GM19468 (cell line): ENCODE measurements around the gene FXN.
"Not testable (repeated sequence)": the region's sequence is repeated elsewhere in the genome, so short reads cannot be mapped to it uniquely, and the experiment has no call there.

Source experiments
- ATAC-seq: cut with Tn5 transposase; IDR thresholded peaks from one replicate; pipeline ENCODE4 v1.9.1; 2021; ENCODE audit warnings: mild to moderate bottlenecking, moderate library complexity, moderate number of reproducible peaks; ENCODE audit not compliant: unreplicated experiment; ENCODE audit errors: extremely low read depth

Gene FXN

DNA sequence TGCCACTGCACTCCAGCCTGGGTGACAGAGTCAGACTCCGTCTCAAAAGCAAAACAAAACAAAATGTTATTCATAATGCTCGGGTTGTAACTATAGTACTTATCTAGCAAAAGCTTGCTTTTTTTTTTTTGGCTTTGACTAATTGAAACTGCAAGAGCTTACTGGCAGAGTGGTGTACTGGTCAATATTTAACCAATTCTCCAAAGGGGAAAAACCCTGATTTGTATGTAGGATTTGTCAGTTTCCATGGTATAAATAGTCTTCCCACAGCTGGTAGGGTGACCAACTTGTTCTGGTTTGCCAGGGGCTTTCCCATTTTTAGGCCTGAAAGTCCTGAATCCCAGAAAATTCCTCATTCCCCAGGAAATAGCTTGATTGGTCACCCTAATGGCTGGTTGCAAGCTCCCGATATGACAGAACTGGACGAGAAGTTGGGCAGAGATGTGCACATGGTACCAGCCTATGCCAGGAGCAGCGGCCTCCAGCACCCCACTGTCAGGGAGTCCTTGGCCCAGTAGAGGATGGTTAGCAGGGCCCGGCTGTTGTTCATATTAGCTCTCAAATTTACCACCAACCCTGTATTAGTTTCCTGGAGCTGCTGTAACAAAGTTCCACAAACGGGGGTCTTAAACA lies 58.0 kb downstream of the FXN start:
- ATAC-seq: no peak

DNA sequence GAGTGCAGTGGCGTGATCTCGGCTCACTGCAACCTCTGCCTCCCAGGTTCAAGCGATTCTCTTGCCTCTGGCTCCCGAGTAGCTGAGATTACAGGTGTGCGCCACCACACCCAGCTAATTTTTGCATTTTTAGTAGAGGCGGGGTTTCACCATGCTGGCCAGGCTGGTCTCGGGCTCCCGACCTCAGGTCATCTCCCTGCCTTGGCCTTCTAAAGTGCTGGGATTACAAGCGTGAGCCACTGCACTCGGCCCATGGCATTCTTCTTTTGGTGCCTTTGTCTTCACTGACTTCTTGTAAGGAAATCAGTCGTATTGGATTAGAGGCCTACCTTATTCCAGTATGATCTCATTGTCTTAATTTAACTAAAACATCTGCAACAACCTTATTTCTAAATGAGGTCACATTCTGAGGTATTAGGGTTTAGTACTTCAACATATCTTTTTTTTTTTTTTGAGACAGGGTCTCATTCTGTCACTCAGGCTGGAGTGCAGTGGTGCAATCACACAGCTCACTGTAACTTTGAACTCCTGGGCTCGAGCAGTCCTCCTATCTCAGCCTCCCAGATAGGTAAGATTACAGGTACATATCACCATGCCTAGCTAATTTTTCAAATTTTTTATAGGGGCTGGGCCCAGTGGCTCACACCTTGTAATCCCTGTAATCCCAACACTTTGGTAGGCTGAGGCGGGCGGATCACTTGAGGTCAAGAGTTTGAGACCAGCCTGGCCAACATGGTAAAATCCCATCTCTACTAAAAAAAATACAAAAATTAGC lies 59.0 kb downstream of the FXN start:
- ATAC-seq: not testable (repeated sequence)

DNA sequence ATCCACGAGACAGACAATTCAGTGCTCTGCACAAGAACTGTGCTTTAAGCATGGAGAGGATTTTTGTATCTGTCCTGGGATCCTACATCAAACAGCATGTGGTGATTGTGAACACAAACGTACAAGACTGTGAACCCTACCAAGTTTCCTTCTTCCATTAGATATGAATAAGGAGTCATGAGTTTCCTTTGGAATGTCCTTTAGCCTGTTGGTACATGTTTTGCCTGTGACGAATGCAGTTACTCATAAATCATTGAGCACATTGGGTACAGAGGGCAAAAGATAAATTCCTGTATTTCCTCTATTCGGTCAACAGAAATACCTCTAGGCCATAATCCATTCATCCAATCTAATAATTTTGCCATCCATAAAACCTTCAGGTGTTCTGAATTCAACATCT lies 61.5 kb downstream of the FXN start:
- no peak for ATAC-seq

GRCh38 chr9:69097923-69098593 lies 62.5 kb downstream of the FXN start:
- no peak for ATAC-seq

DNA sequence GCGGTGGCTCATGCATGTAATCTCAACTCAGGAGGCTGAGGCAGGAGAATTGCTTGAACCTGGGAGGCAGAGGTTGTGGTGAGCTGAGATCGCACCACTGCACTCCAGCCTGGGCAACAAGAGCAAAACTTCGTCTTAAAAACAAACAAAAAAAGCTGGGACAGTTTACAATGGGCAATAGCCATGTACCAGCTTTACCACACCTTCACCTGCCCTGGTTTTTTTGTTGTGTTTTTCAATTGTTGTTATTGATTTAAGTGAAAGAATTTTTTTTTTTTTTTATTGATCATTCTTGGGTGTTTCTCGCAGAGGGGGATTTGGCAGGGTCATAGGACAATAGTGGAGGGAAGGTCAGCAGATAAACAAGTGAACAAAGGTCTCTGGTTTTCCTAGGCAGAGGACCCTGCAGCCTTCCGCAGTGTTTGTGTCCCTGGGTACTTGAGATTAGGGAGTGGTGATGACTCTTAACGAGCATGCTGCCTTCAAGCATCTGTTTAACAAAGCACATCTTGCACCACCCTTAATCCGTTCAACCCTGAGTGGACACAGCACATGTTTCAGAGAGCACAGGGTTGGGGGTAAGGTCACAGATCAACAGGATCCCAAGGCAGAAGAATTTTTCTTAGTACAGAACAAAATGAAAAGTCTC lies 67.9 kb downstream of the FXN start:
- not testable (repeated sequence) for ATAC-seq

GRCh38 chr9:69104830-69105527 lies 69.4 kb downstream of the FXN start:
- no peak for ATAC-seq

DNA sequence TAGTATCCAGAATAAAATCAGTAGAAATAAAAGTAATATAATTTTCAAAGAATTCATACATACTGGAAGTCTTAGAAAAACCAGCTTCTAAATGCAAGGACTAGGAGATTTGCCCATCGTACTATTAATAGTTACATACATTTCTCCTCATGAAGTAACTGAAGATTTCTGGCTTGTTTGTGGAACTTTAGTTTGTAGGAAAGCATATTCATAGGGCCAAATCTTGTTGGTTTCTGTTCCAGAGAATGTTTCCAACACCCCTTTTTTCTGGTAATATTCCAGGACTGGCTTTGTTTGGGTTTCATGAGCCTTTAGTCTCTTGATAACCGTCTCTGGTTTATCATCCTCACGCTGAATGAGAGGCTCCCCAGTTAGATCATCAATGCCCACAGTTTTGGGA lies 72.2 kb downstream of the FXN start:
- ATAC-seq: no peak

GRCh38 chr9:69108706-69109105 lies 73.2 kb downstream of the FXN start:
- not testable (repeated sequence) for ATAC-seq

DNA sequence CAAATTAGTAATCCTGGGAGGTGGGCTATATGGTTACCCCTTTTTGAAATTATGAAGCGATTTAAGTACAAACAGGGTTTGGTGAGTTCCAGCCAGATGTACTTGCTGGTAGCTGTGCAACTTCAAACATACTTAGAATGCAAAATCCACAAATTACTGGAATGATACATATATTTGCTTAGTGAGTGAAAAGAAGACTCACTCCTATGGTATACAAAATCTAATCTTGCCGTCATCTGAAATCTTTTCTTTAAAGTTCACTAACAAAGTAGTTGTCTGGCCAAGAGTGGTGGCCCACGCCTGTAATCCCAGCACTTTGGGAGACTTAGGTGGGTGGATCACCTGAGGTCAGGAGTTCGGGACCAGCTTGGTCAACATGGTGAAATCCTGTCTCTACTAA lies 73.6 kb downstream of the FXN start:
- ATAC-seq: no peak

DNA sequence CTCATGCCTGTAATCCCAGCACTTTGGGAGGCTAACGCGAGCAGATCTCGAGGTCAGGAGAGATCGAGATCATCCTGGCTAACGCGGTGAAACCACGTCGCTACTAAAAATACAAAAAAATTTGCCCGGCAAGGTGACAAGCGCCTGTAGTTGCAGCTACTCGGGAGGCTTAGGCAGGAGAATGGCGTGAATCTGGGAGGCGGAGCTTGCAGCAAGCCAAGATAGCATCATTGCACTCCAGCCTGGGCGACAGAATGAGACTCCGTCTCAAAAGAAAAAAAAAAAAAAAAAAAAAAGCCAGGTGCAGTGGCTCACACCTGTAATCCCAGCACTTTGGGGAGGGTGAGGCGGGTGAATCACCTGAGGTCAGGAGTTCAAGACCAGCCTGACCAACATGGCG lies 77.1 kb downstream of the FXN start:
- ATAC-seq: not testable (repeated sequence)

DNA sequence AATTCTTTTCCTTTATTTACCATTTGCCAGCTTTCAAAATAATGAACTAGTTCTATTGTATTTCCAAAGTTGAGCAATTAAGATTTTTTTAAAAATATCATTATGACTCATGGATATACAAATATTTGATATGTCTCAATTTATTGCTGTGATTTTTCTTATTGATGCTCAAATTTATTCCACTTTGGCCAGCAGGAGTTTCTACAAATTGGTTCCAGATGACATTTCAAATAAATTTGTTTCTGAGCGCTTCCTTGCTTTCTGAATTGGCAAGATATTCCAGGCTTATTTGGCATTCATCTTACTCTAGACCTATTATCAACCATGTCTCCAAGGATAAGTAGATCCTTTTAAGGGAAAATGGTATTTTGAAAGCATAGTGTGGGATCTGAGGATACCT lies 80.1 kb downstream of the FXN start:
- ATAC-seq: no peak

DNA sequence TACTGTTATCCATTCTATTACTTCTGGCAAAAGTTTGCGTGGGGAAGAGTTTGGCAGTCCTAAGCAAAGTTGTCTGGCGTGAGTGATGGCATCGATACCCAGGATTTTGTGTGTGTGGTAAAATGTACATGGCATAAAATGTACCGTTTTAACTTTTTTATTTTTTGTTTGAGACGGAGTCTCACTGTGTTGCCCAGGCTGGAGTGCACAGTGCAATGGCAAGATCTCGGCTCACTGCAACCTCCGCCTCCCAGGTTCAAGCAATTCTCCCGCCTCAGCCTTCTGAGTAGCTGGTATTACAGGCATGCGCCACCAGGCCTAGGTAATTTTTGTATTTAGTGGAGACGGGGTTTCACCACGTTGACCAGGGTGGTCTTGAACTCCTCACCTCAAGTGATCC lies 83.1 kb downstream of the FXN start:
- no peak for ATAC-seq

- ATAC-seq: no peak
Observed at GRCh38 chr9:69120380-69121154, 85.0 kb downstream of the FXN start.

DNA sequence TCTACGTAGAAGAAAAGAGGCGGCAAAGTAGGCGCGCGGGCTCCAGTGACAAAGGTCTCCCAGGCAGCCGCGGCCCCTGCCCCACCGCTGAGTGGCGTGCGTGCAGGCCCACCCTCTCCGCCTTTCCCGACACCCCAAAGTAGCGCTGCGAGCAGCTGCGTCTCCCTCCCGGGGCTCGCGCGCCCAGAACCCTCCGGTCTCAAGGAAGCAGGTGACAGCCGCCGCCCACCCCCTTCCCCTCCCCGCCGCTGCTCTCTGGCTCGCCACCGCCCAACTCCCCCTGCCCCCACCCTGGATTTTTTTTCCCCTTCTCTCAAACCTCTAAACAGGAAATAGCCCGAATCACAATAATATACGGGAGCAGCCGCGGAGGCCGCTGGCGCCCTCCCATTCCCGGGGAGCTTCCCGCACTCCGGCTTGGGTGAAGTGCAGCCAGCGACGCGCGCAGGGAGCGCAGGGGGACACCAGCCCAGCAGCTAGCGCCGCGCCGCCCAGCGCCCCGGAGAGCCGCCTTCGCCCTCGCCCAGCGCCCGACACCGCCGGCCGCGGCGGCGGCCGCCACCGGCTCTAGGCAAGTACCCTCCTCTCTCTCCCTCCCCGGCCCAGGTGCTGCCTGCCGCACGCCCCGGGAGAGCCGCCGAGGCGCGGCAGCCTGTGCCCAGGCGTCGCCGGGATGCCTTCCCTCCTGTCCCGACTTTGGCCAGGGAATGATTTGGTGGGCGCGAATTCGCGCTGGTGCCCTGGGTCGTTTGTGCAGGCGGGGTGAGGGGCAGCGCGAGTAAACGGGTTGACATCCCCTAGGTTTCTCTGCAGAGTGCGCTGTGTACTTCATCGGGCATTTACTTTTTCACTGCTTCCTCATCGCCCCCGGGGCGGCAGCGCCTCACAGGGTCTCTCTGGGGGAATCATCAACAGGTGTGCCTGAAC lies 85.9 kb downstream of the FXN start:
- ATAC-seq: peak; percentile 33

- ATAC-seq: peak; percentile 34
Observed at GRCh38 chr9:69122082-69122548, 86.6 kb downstream of the FXN start.

DNA sequence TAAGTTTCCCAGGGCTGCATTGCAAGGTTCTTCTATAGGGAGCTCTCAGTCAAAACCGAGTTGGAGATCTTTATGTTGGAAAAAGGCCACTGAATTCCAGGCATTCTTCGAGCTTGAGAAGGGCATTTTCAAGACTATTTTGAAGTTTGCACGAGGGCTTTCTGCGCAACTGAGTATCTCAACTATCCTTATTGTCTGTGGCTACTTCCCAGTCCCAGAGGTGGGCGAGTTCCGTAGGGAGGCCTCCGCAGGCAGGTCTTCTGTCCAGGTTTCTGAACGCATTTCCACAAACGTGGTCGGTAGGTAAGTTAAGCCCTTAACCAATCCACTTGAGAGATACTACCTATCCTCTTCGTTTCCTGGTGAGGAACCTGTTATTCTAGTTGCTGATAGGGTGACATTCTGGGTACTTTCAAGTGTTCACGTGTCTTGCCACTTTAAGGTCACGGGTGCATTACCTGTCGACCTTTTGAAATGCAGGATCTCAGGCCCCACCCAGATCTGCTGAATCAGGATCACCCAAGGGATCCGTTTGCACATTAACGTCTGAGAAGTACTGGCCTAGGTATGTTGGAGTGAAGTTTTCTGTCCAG lies 87.1 kb downstream of the FXN start:
- no peak for ATAC-seq

DNA sequence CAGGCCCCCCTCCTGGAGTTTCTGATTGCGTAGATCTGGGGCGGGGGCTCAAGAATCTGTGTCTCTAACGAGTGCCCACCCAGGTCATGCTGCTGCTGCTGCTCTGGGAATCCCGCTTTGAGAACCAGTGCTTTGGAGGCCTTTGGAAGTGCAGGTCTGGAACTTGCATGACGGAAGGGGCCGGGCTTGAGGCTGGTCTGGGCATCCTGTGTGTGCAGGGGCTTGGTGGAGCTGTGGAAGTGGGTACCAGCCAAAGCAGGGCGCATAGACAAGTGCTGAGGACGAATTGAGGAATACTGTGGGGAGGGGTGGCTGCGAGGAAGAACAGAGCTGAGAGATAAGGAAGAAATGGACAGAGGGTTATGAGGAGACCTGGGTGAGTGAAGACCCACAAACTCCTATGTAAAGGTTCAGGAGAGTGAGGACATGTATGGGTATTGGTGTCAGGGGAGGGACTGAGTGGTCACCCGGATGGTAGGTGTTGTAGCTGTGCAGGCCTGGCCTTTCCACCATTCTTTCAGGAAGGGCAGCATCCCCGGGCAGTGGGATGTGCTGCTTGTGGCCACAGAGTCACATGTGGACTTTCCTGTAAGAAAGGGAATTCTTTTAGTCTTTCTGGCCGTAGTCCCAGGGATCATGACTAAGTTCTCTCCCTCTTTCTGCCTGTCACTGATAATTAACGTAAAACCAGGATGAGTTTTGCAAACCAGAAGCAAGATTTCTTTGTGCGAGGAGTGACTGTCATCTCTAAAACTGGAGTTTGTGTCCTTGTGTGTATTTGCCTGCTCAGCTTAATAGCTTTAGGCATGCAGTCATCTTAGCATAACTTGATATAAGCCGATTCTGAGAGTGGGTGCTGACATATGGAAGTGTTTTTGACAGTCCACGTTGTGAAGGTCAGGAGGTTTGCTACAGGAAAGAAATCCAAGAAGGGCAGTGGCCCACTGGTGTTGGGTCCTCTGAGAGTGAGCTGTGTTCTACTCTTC lies 95.2 kb downstream of the FXN start:
- no peak for ATAC-seq
